ENCODE measurements around the gene CD58.
A peak's percentile ranks its signal among the peaks of the same experiment; 100 is the strongest.
"Not testable (repeated sequence)": the region's sequence is repeated elsewhere in the genome, so short reads cannot be mapped to it uniquely, and the experiment has no call there.

Gene CD58

GRCh38 chr1:116595946-116596741 lies 25.3 kb upstream of the CD58 start:
- TF ChIP-seq, protein P1, sequence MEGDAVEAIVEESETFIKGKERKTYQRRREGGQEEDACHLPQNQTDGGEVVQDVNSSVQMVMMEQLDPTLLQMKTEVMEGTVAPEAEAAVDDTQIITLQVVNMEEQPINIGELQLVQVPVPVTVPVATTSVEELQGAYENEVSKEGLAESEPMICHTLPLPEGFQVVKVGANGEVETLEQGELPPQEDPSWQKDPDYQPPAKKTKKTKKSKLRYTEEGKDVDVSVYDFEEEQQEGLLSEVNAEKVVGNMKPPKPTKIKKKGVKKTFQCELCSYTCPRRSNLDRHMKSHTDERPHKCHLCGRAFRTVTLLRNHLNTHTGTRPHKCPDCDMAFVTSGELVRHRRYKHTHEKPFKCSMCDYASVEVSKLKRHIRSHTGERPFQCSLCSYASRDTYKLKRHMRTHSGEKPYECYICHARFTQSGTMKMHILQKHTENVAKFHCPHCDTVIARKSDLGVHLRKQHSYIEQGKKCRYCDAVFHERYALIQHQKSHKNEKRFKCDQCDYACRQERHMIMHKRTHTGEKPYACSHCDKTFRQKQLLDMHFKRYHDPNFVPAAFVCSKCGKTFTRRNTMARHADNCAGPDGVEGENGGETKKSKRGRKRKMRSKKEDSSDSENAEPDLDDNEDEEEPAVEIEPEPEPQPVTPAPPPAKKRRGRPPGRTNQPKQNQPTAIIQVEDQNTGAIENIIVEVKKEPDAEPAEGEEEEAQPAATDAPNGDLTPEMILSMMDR (IDR thresholded peaks at IDR 0.05; ENCODE audit: low read depth, low read length), result peak; percentile 22; the same call in 1 of the 2 replicates
- not testable (repeated sequence) for H3K4me3 ChIP-seq (ENCODE audit: low read depth, low read length)

DNA sequence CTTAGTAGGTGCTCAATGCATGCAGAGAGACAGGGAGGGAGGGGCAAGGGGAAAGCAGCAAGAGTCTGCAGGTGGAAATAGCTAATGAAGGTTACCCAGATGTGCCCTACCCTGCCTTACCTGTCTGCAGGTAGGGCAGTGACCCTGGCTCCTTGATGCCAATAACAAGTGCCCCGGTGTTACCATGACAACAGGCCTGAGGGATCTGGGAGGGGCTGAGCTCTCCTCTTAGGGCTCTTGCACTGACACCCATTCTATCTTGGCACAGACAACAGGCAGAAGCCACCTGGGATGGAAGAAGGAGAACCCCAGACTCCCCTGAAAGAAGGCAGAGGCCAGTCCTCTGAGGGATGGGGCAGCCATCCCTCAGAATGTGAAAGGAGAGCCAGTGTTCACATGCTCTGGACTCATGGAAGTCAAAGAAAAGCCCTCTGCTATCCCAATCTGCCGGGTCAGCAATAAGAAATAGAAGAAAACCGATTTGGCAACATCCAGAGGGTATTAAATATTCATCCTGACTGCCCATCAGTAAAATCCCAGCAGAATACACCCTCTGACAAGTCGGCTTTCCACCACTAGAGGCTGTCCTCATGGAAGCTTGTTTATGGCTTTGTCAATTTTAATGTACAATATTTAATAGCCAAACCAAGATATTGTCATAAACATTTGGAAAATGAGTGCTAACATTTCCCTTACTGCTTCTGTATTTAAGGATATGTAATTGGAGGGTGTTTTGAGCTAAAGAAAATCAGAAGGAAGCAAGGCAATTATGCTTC lies 24.4 kb upstream of the CD58 start:
- H3K4me3 ChIP-seq (ENCODE audit: low read depth, low read length), result not testable (repeated sequence)

DNA sequence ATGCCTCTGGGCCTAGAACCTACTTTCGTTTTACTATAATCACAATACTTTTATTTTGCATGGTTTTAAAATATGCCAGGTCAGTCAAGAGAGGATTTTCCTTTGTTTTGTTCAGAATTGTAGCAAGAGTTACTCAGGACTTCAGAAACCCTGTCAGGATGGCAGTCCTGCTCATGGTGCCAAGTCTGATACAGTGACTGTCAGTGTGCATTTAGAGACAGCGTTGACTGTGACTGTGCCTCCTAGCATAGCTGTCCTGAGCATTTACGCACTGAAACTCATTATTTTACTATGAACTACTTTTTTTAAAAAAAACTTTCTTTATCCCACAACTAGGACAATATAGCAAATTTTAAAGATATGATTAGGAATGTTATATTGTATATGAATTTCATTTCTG lies 23.2 kb upstream of the CD58 start:
- not testable (repeated sequence) for H3K4me3 ChIP-seq (ENCODE audit: low read depth, low read length)

DNA sequence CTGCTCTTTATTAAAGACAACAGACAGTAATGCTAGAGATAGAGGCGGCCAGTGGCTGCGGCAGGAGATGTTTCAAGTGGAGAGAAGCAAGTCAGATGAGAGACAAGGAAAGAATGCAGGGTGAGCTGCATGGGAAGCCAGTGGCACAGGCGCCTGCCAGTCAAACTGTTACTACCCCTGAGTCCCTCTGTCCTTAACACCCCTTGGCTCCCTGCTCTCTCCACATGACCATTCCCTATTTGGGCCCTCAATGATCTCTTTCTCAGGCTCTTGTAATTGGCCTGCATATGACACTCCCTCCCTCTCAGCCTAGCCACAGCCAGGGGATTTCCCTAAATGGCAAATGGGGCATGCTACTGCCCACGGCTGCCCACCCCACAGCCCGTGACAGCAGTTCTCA lies 22.6 kb upstream of the CD58 start:
- H3K4me3 ChIP-seq (ENCODE audit: low read depth, low read length), result not testable (repeated sequence)

DNA sequence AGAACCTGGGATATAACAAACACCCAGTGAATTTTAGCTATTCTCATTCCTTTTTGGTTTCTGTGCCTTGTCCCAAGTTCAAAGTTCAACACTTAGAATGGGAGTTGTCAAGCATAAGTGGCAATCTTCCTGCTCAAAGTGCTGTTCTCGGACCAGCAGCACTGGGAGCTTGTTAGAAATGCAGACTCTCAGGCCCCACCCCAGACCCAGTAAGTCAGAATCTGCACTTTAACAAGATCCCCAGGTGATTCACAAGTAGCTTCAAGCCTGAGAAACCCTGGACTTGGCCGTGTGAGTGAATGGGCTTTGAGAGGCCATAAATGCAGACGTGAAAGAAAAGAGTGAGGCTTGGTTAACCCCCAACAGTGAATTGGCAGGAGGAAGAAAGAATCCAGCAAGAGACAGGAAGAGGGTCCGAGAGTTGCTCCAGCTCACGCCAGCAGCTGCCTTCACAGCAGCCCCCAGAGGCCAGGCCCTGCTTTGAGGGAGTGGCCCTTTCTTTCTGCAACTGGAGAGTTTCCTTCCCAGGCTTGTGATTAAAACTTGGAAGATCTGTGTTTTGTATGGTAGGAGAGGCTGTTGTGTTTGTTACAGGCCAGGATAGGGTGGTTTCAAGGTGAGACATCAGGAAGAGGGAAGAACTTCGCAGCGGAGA lies 21.3 kb upstream of the CD58 start:
- not testable (repeated sequence) for H3K4me3 ChIP-seq (ENCODE audit: low read depth, low read length)

DNA sequence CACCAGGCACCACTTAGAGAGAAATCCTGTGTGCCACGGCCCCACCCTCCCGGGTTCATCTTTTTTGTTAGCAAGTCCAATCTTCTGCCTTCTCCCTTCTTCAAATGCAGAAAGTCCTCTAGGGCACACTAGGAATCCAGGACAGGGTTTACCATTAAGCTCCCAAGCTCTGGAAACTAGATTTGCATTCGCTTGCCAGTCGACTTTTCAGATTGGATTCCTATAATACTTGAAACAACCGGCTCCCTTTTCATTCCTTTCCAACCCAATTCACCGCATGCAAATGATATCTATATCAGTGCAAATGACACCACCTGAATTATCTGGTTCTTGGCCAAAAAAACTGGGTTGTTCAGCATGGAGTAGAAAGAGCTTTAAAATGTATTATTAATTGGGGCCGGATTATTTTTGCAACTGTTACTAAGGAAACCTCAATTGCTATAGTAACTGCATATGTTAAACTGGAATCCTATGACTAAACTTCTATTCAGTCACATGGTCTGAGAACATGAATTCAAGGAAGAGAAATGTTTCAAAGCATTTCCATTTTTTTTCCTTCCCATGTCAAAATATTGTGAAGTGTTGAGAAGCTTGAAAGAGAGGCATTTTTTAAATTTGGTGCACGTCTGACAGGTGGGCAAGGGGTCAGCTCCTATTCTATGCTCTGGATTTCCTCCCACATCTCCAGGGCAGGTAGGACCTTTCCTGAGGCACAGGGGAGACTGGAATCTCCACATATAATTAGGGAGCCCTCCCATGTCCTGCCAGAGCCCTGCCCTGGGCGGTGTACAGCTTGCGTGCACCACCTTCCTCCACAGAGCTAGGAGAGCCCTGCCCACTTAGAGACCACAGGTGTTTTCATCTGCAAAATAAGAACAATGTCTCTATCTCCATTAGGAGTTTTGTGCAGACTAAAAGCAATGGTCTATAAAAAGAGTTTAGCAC lies 20.5 kb upstream of the CD58 start:
- not testable (repeated sequence) for H3K4me3 ChIP-seq (ENCODE audit: low read depth, low read length)

- H3K4me3 ChIP-seq (ENCODE audit: low read depth, low read length), result not testable (repeated sequence)
Observed at GRCh38 chr1:116590359-116591005, 19.7 kb upstream of the CD58 start.

DNA sequence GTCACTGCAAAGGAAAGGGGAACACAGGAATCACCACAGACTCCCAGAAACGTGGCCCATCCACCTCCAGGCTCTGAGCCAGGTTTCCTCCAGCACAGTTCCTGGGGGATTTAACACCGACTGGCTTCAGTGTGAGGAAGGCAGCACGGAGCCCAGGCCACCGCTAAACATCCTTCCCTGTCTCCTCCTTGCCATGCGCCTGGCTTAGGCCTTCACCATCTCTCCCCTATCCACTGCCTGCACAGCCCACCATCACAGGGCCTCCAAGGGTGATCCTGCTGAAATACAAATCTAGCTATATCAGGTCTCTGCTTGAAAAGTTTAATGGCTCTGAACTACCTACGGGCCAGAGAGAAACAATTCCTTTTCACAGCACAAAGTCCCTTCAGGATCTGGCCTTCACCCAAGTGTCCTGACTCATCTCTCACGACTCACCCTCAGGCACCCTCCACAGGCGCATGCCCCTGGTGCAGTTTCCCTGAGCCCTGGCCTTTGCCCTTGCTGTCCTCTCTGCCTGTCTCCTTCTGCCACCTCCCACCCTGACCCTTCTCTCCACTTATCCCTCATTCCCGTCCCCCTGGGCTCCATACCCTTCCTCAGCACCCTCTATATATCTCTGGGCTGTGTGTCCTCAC lies 18.4 kb upstream of the CD58 start:
- H3K4me3 ChIP-seq (ENCODE audit: low read depth, low read length), result not testable (repeated sequence)

- TF ChIP-seq, protein P1 (IDR thresholded peaks at IDR 0.05; ENCODE audit: low read depth, low read length), result no peak
- H3K4me3 ChIP-seq (ENCODE audit: low read depth, low read length), result no peak overlapping the region
Observed at GRCh38 chr1:116587501-116588227, 16.8 kb upstream of the CD58 start.

DNA sequence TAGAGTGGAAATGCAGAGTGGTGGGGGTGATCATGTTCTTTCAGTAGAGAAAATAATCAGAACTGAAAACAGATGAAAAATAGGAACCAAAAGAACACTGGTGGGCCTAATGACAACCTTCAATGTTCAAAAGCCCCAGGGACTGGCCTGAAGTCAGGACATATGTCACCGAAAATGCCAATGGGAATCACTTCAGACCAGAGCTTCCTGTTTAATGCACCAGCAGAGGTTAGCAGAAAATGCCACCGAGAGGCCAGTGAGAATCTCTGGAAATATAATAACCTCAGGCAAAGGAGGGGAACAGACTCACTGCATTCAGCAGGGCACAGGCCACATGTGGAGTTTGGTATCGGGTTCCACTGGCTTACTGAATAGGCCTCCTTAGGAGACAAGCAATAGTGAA lies 15.9 kb upstream of the CD58 start:
- TF ChIP-seq, protein P1 (IDR thresholded peaks at IDR 0.05; ENCODE audit: low read depth, low read length), result no peak

More for the DNA sequence above, 15.9 kb upstream of the CD58 start:
- no peak overlapping the region for H3K4me3 ChIP-seq (ENCODE audit: low read depth, low read length)
